Measurements from ENCODE around the gene SHMT2. TPM values are rescaled to one million over a fixed set of nuclear protein-coding genes. Genes with fewer than 3 reads are reported as not detected.

The SHMT2 gene
- total RNA-seq, 1 donor from 2014 or later, result 90.2 TPM

DNA sequence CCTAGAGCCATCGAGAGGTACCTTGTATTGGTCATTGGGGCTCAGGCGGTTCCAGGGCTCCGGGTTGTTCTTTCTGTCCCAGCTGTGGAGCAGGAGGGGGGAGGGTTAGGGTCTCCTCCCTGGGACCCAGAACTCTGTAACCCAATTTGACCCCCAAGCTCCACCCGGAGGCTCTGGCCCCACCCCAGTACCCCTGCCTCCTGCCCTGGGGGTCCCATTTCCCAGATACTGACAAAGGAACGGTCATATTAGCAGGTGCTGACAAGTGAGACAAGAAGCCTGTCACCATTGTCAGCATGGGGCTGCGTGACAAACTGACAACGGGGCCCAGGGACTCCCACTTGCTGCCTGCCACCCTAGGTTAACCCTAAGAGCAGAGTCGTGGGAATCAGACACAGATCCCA is 6.2 kb downstream of the SHMT2 start:
- Histone ChIP-seq H3K9ac (no peak overlapping the region), H3K36me3 (no peaks in the 10 kb centered on the region), H3K79me2 (ENCODE audit: low read depth) (peaks cover 8% of the 10 kb centered on the region), H3K9me3 (ENCODE audit: low read depth) (no peaks in the 10 kb centered on the region), H3F3A (ENCODE audit: low read depth) (peaks cover 56% of the 10 kb centered on the region), H2AFZ (replicated peaks) (no peak overlapping the region), H4K20me1 (ENCODE audit: low read depth) (peaks cover 45% of the 10 kb centered on the region), H3K27me3 (peaks cover 62% of the 10 kb centered on the region), H3K27ac (no peak overlapping the region), H3K4me1 (peaks cover 52% of the 10 kb centered on the region), H3K4me2 (no peak overlapping the region), H3K4me3 (no peak overlapping the region)
- Mint-ChIP-seq H3K4me1 (peaks cover 39% of the 10 kb centered on the region), H3K27ac (no peak overlapping the region), H3K4me3 (no peak overlapping the region), H3K36me3 (peaks cover 22% of the 10 kb centered on the region), H3K9me3 (no peaks in the 10 kb centered on the region), H3K27me3 (ENCODE audit: insufficient read depth, low read depth) (peaks cover 43% of the 10 kb centered on the region)
- DNase-seq (ENCODE audit: low spot score), result no peak
- TF ChIP-seq EZH2phosphoT487 (IDR thresholded peaks at IDR 0.05), result no peak
- TF ChIP-seq, protein P1, sequence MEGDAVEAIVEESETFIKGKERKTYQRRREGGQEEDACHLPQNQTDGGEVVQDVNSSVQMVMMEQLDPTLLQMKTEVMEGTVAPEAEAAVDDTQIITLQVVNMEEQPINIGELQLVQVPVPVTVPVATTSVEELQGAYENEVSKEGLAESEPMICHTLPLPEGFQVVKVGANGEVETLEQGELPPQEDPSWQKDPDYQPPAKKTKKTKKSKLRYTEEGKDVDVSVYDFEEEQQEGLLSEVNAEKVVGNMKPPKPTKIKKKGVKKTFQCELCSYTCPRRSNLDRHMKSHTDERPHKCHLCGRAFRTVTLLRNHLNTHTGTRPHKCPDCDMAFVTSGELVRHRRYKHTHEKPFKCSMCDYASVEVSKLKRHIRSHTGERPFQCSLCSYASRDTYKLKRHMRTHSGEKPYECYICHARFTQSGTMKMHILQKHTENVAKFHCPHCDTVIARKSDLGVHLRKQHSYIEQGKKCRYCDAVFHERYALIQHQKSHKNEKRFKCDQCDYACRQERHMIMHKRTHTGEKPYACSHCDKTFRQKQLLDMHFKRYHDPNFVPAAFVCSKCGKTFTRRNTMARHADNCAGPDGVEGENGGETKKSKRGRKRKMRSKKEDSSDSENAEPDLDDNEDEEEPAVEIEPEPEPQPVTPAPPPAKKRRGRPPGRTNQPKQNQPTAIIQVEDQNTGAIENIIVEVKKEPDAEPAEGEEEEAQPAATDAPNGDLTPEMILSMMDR (IDR thresholded peaks at IDR 0.05), result no peak
- no peak for TF ChIP-seq EZH2 (IDR thresholded peaks at IDR 0.05)

DNA sequence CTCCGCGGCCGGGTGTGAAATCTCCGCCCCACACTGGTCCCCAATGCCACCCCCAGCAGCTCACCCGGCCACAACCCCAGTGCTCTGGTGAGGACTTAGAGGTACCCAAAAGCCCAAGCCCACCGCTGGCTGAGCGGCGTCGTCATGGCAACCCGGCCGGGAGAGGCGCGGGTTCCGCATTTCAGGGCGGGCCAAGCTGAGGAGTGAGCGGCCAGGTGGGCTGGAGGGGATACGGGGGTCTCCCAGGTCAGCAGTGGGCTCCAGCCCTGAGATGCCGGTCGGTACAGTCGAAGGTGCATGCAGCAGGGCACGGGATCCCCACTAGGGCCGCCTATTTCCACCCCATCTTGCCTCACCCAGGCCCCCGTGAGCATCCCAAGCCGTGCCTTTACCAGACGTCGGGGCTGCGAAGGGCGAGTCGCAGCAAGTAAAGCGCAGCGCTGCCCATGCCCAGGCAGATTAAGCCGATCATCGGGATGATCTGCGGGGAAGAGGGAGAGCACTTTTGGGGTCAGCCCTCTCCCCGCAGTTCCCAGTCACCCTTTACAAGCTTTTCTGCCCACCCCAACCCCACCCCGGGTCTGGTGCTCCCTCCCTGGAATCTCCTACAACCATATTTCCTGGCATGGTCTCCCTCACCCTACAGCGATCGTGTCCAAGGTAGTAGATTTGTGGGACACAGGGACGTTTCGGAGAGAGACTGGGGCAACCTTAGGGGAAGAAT is 6.9 kb downstream of the SHMT2 start:
- no peak overlapping the region for H2AFZ ChIP-seq (replicated peaks)
- peaks cover 45% of the 10 kb centered on the region for H4K20me1 ChIP-seq (ENCODE audit: low read depth)
- peaks cover 49% of the 10 kb centered on the region for H3K27me3 Mint-ChIP-seq (ENCODE audit: insufficient read depth, low read depth)
- peak overlapping the region; percentile 77 for H3K4me3 Mint-ChIP-seq
- H3K4me3 ChIP-seq, result no peak overlapping the region
- no peak overlapping the region for H3K9ac ChIP-seq
- H3F3A ChIP-seq (ENCODE audit: low read depth), result peaks cover 63% of the 10 kb centered on the region
- H3K9me3 ChIP-seq (ENCODE audit: low read depth), result no peaks in the 10 kb centered on the region
- no peaks in the 10 kb centered on the region for H3K9me3 Mint-ChIP-seq
- peaks cover 1% of the 10 kb centered on the region for H3K79me2 ChIP-seq (ENCODE audit: low read depth)
- H3K36me3 ChIP-seq, result no peaks in the 10 kb centered on the region
- H3K27ac Mint-ChIP-seq, result no peak overlapping the region
- no peak overlapping the region for H3K27ac ChIP-seq
- DNase-seq (ENCODE audit: low spot score), result peak; percentile 84
- H3K4me2 ChIP-seq, result peak overlapping the region; percentile 5
- H3K36me3 Mint-ChIP-seq, result peaks cover 22% of the 10 kb centered on the region
- peaks cover 41% of the 10 kb centered on the region for H3K4me1 Mint-ChIP-seq
- peaks cover 52% of the 10 kb centered on the region for H3K4me1 ChIP-seq
- peak; percentile 47 for TF ChIP-seq EZH2phosphoT487 (IDR thresholded peaks at IDR 0.05)
- TF ChIP-seq, protein P1 (IDR thresholded peaks at IDR 0.05), result no peak
- H3K27me3 ChIP-seq, result peaks cover 68% of the 10 kb centered on the region

DNA sequence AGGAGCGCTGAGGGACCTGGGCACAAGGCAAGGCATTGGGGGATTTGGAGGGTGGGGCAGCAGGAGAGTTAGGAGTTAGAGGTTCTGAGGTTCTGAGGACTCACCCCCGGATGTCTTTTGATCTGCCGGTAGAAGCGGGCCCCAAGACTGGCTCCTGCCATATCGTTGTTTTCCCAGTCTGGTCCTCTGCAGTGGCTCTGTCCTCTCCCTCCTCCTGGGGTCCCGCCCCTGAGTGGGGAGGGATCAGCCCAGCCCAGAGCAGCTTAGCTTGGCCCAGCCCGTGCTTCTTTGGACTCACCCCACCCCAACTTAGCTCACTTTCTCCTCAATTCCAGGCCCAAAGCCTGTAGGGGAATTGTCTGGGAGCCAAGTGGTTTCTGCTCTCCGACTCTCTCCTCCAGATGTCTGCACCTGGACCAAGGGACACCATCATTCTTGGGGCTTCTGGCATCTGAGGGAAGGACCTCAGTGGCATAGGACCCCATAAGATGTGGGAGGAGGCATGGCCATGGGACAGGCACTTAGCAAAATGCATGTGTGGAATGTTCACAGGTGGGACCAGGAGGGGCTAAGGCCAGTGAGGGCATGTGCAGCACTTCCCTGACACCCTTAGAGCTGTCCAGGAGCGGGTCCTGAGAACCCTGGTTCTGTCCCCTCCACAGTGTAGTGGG is 7.5 kb downstream of the SHMT2 start:
- Mint-ChIP-seq H3K4me3 (peak overlapping the region; percentile 77), H3K27me3 (ENCODE audit: insufficient read depth, low read depth) (peaks cover 56% of the 10 kb centered on the region), H3K9me3 (no peaks in the 10 kb centered on the region), H3K27ac (no peak overlapping the region), H3K36me3 (peaks cover 19% of the 10 kb centered on the region), H3K4me1 (peaks cover 48% of the 10 kb centered on the region)
- Histone ChIP-seq H3K36me3 (no peaks in the 10 kb centered on the region), H3K9me3 (ENCODE audit: low read depth) (no peaks in the 10 kb centered on the region), H2AFZ (replicated peaks) (no peak overlapping the region), H3K79me2 (ENCODE audit: low read depth) (no peaks in the 10 kb centered on the region), H3K27ac (no peak overlapping the region), H3K27me3 (peaks cover 75% of the 10 kb centered on the region), H3K4me1 (peaks cover 58% of the 10 kb centered on the region), H3K4me2 (peak overlapping the region; percentile 5), H3K4me3 (no peak overlapping the region), H4K20me1 (ENCODE audit: low read depth) (peaks cover 51% of the 10 kb centered on the region), H3F3A (ENCODE audit: low read depth) (peaks cover 68% of the 10 kb centered on the region), H3K9ac (no peak overlapping the region)
- no peak for DNase-seq (ENCODE audit: low spot score)
- TF ChIP-seq, protein P1 (IDR thresholded peaks at IDR 0.05), result no peak
- no peak for TF ChIP-seq EZH2phosphoT487 (IDR thresholded peaks at IDR 0.05)
